Liver (tissue), 9 donors: ENCODE data around the gene PHF2. TPM values are rescaled to one million over a fixed set of nuclear protein-coding genes. Genes with fewer than 3 reads are reported as not detected.

ENCODE experiments used
- DNase-seq: peaks from one replicate; pipeline ENCODE4 v3.0.0-alpha.2; 2017; ENCODE audit warnings: low spot score
- H3K27ac ChIP-seq, 2 donors: one replicate each; pipeline ENCODE4 v1.7.0; 2013; ENCODE audit warnings: inconsistent platforms in 2 of 2, low read length in 2 of 2, control low read depth in 1 of 2, low read depth in 1 of 2, mild to moderate bottlenecking in 1 of 2
- H3K27me3 ChIP-seq, 4 donors: one replicate each; pipeline versions ENCODE4 v1.6.1 to v1.7.0; 2013; ENCODE audit warnings: low read length in 3 of 4, inconsistent platforms in 1 of 4, mild to moderate bottlenecking in 1 of 4, moderate library complexity in 1 of 4; ENCODE audit not compliant: control insufficient read depth in 4 of 4, insufficient read depth in 4 of 4
- H3K36me3 ChIP-seq, 4 donors: one replicate each; pipeline versions ENCODE4 v1.6.1 to v1.7.0; 2013; ENCODE audit warnings: low read length in 3 of 4, mild to moderate bottlenecking in 3 of 4, low read depth in 1 of 4, moderate library complexity in 1 of 4; ENCODE audit not compliant: control insufficient read depth in 4 of 4, insufficient read depth in 3 of 4
- H3K4me1 ChIP-seq, 4 donors: one replicate each; pipeline versions ENCODE4 v1.6.1 to v1.7.0; 2013; ENCODE audit warnings: low read length in 3 of 4, mild to moderate bottlenecking in 3 of 4, moderate library complexity in 1 of 4; ENCODE audit not compliant: control insufficient read depth in 4 of 4, insufficient read depth in 4 of 4
- H3K4me3 ChIP-seq, 3 donors: one replicate each; pipeline versions ENCODE4 v1.6.1 to v1.7.0; 2013; ENCODE audit warnings: low read length in 3 of 3, control low read depth in 1 of 3, low read depth in 1 of 3, mild to moderate bottlenecking in 1 of 3
- H3K9ac ChIP-seq, 2 donors: one replicate each; pipeline ENCODE4 v1.7.0; 2013; ENCODE audit warnings: low read length in 2 of 2, mild to moderate bottlenecking in 2 of 2, moderate library complexity in 2 of 2, control low read depth in 1 of 2, low read depth in 1 of 2
- H3K9me3 ChIP-seq, 4 donors: one replicate each; pipeline versions ENCODE4 v1.6.1 to v1.7.0; 2013; ENCODE audit warnings: low read length in 3 of 4; ENCODE audit not compliant: control insufficient read depth in 4 of 4
- EGR1 ChIP-seq, 2 donors: IDR thresholded peaks; 2 replicates each; pipeline ENCODE4 v1.6.1; 2016 to 2018; ENCODE audit warnings: antibody characterized with exemption in 2 of 2, low read depth in 2 of 2
- FOXA1 ChIP-seq: IDR thresholded peaks from 2 replicates; pipeline ENCODE4 v1.6.1; 2016; ENCODE audit warnings: antibody characterized with exemption
- GABPA ChIP-seq, 2 donors: IDR thresholded peaks in 1 of 2; conservative IDR thresholded peaks in 1 of 2; 2 replicates each; pipeline ENCODE4 v1.6.1; 2016; ENCODE audit warnings: antibody characterized with exemption in 2 of 2, mild to moderate bottlenecking in 1 of 2, moderate library complexity in 1 of 2
- HNF4A ChIP-seq, 2 donors: conservative IDR thresholded peaks; 2 replicates each; pipeline ENCODE4 v1.6.1; 2016; ENCODE audit warnings: antibody characterized with exemption in 2 of 2, mild to moderate bottlenecking in 2 of 2
- HNF4G ChIP-seq: IDR thresholded peaks from 2 replicates; pipeline ENCODE4 v1.6.1; 2016; ENCODE audit warnings: antibody characterized with exemption
- MAX ChIP-seq: IDR thresholded peaks from 2 replicates; pipeline ENCODE4 v1.6.1; 2016; ENCODE audit warnings: antibody characterized with exemption
- RAD21 ChIP-seq, 2 donors: IDR thresholded peaks; 2 replicates each; pipeline ENCODE4 v1.6.1; 2016; ENCODE audit warnings: antibody characterized with exemption in 2 of 2, mild to moderate bottlenecking in 2 of 2
- REST ChIP-seq: IDR thresholded peaks from 2 replicates; pipeline ENCODE4 v1.6.1; 2016; ENCODE audit warnings: antibody characterized with exemption, mild to moderate bottlenecking
- RXRA ChIP-seq, 2 donors: IDR thresholded peaks; 2 replicates each; pipeline ENCODE4 v1.6.1; 2017 to 2018; ENCODE audit warnings: antibody characterized with exemption in 2 of 2, mild to moderate bottlenecking in 1 of 2
- SP1 ChIP-seq: IDR thresholded peaks from 2 replicates; pipeline ENCODE4 v1.6.1; 2018; ENCODE audit warnings: antibody characterized with exemption, mild to moderate bottlenecking
- TAF1 ChIP-seq: conservative IDR thresholded peaks from 2 replicates; pipeline ENCODE4 v1.6.1; 2016; ENCODE audit warnings: antibody characterized with exemption, mild to moderate bottlenecking
- YY1 ChIP-seq: IDR thresholded peaks from 2 replicates; pipeline ENCODE4 v1.6.1; 2016; ENCODE audit warnings: antibody characterized with exemption, mild to moderate bottlenecking
- ZBTB33 ChIP-seq: IDR thresholded peaks from 2 replicates; pipeline ENCODE4 v1.6.1; 2016; ENCODE audit warnings: antibody characterized with exemption
- WGBS: extraction: QIAGEN DNeasy Blood & Tissue Kit; methylation state at CpG from one replicate; pipeline ENCODE4 v1.1.7; 2013; 5-methylcytosine and 5-hydroxymethylcytosine counted together
- polyA plus RNA-seq, 2 donors: library from polyadenylated mRNA; stranded (reverse) in 1 of 2; unstranded in 1 of 2; fragments of 200-250 nt in 1 of 2; fragments of >200 nt in 1 of 2; fragmentation: Nextera tagmentation in 1 of 2; extraction: Ambion mirVana in 1 of 2; gene quantifications; one replicate each; pipeline versions ENCODE4 v1.2.1 to v1.2.3, GENCODE V29; 2013 to 2015
- total RNA-seq, 2 donors: library from RNA; depleted of rRNA; stranded (reverse); fragments of >200 nt; gene quantifications; one replicate each; pipeline ENCODE4 v1.2.3, GENCODE V29; 2014
- donor health status: healthy.
- donor health status: healthy.
- donor health status: healthy.
- donor health status: healthy.
- donor health status: healthy.

The PHF2 gene
- total and polyA plus RNA-seq, 4 donors, result 2.3 to 8.6 (median 6.7) TPM

- H3K9me3 ChIP-seq, result no peaks in the 10 kb centered on the region
- no peaks in the 10 kb centered on the region for H3K4me1 ChIP-seq
- no peak overlapping the region for H3K9ac ChIP-seq
- peaks cover 2 to 62% (median 15%) of the 10 kb centered on the region in 4 donors for H3K36me3 ChIP-seq
- no peak overlapping the region for H3K4me3 ChIP-seq
- no peak for DNase-seq
- H3K27me3 ChIP-seq, result no peaks in the 10 kb centered on the region
- 97% methylated on average over 12 of the region's 12 CpGs for WGBS
- TF ChIP-seq MAX (no peak), YY1 (no peak), RAD21 (IDR thresholded peaks at IDR 0.05) (no peak)
- no peak overlapping the region for H3K27ac ChIP-seq
Measured at GRCh38 chr9:93659044-93659836, 82.9 kb downstream of the PHF2 start.

- Histone ChIP-seq H3K4me3 (no peak overlapping the region), H3K36me3 (peaks cover 2 to 60% (median 12%) of the 10 kb centered on the region in 4 donors), H3K9ac (no peak overlapping the region), H3K9me3 (no peaks in the 10 kb centered on the region), H3K27me3 (no peaks in the 10 kb centered on the region), H3K27ac (no peak overlapping the region), H3K4me1 (no peaks in the 10 kb centered on the region)
- no peak for DNase-seq
- TF ChIP-seq RAD21 (IDR thresholded peaks at IDR 0.05) (no peak), RXRA (IDR thresholded peaks at IDR 0.05) (no peak), EGR1 (IDR thresholded peaks at IDR 0.05; ENCODE audit: low read depth in 2 of 2) (no peak), REST (no peak), ZBTB33 (no peak), FOXA1 (no peak), HNF4G (no peak), MAX (no peak), TAF1 (no peak), YY1 (no peak), GABPA (IDR thresholded peaks at IDR 0.05 in 1 of 2, conservative IDR thresholded peaks at IDR 0.05 in 1 of 2) (no peak), HNF4A (conservative IDR thresholded peaks at IDR 0.05) (no peak), SP1 (no peak)
- WGBS, result 97% methylated on average over 4 of the region's 4 CpGs
Measured at GRCh38 chr9:93659837-93660177, 83.4 kb downstream of the PHF2 start.
